PC-3 (cell line): ENCODE results near the gene TUBGCP6.

Source experiments
- CTCF ChIP-seq: fragments of 300-600 bp; sonication (generic); conservative IDR thresholded peaks from 2 replicates; pipeline ENCODE4 v1.5.1; 2017; ENCODE audit warnings: antibody characterized with exemption, low read depth, mild to moderate bottlenecking, low read length
- EZH2 ChIP-seq: fragments of 300-600 bp; sonication (generic); IDR thresholded peaks from one replicate; pipeline ENCODE4 v1.6.1; 2017; ENCODE audit warnings: antibody characterized with exemption, mild to moderate bottlenecking, low read length; ENCODE audit not compliant: unreplicated experiment
- EZH2phosphoT487 ChIP-seq: fragments of 300-600 bp; sonication (generic); IDR thresholded peaks from 2 replicates; pipeline ENCODE4 v1.6.1; 2018; ENCODE audit warnings: mild to moderate bottlenecking, antibody characterized with exemption, low read length, borderline replicate concordance

GRCh38 chr22:50197856-50198623 is 46.8 kb downstream of the TUBGCP6 start:
- no peak for TF ChIP-seq CTCF
- TF ChIP-seq EZH2 = no peak
- TF ChIP-seq EZH2phosphoT487 = no peak
